HCT116 (cell line): ENCODE data around the gene TNIP3.

Source experiments
- EZH2 ChIP-seq: fragments of 200-600 bp; sonication (generic); IDR thresholded peaks from 2 replicates; pipeline ENCODE4 v1.6.1; 2017; ENCODE audit warnings: antibody characterized with exemption, mixed run types
- POLR2A ChIP-seq: IDR thresholded peaks from 2 replicates; pipeline ENCODE4 v1.7.0; 2011; ENCODE audit warnings: borderline replicate concordance; ENCODE audit not compliant: insufficient read depth, insufficient read length; ENCODE audit errors: extremely low read depth
- RAD21 ChIP-seq: IDR thresholded peaks from 2 replicates; pipeline ENCODE4 v1.6.1; 2012; ENCODE audit warnings: low read depth, mild to moderate bottlenecking
- TF ChIP-seq, protein P1 (sequence below): IDR thresholded peaks from 2 replicates; pipeline ENCODE4 v1.6.1; 2012
- TF ChIP-seq, protein P2 (sequence below), 3 experiments: fragments of 200-600 bp in 1 of 3; sonication (generic) in 1 of 3; IDR thresholded peaks in 2 of 3; conservative IDR thresholded peaks in 1 of 3; 2 replicates each; pipeline ENCODE4 v1.5.1; 2012 to 2017; ENCODE audit warnings: low read depth in 2 of 3, low read length in 2 of 3, antibody characterized with exemption in 1 of 3, borderline replicate concordance in 1 of 3, control low read depth in 1 of 3, mild to moderate bottlenecking in 1 of 3, mixed read lengths in 1 of 3, mixed run types in 1 of 3, moderate library complexity in 1 of 3; ENCODE audit not compliant: insufficient read depth in 1 of 3

DNA sequence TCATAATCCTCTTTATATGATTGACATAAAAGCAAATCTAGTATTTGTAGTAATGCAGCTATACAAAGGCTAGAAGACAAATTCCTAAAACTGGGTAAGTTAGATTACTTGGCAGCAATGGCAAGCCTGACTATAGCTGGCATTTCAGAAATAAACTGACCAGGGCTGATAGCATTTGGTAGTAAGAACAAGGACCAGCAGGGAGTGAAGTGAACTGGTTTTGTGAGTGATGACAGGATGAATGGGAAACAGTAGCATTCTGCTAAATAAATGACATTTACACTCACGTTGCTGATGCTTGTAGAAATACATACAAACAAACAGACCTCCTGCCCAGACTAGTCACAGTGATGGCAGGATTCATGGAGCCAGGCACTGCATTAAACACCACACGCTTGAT, 31.5 kb upstream of the TNIP3 start:
- TF ChIP-seq, protein P1, sequence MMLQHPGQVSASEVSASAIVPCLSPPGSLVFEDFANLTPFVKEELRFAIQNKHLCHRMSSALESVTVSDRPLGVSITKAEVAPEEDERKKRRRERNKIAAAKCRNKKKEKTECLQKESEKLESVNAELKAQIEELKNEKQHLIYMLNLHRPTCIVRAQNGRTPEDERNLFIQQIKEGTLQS: no peak
- TF ChIP-seq, protein P2, sequence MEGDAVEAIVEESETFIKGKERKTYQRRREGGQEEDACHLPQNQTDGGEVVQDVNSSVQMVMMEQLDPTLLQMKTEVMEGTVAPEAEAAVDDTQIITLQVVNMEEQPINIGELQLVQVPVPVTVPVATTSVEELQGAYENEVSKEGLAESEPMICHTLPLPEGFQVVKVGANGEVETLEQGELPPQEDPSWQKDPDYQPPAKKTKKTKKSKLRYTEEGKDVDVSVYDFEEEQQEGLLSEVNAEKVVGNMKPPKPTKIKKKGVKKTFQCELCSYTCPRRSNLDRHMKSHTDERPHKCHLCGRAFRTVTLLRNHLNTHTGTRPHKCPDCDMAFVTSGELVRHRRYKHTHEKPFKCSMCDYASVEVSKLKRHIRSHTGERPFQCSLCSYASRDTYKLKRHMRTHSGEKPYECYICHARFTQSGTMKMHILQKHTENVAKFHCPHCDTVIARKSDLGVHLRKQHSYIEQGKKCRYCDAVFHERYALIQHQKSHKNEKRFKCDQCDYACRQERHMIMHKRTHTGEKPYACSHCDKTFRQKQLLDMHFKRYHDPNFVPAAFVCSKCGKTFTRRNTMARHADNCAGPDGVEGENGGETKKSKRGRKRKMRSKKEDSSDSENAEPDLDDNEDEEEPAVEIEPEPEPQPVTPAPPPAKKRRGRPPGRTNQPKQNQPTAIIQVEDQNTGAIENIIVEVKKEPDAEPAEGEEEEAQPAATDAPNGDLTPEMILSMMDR (IDR thresholded peaks at IDR 0.05 in 2 of 3, conservative IDR thresholded peaks at IDR 0.05 in 1 of 3; ENCODE audit: borderline replicate concordance in 1 of 3, insufficient read depth in 1 of 3, low read depth in 2 of 3, low read length in 2 of 3): no peak
- no peak for TF ChIP-seq RAD21
- TF ChIP-seq EZH2: no peak
- no peak for TF ChIP-seq POLR2A
